Stimulated activated CD4-positive, alpha-beta T cell treated with anti-CD3 and anti-CD28 coated beads, Interleukin-4, amount 100 ng/mL, for 1 hour (primary cell): Measurements from ENCODE around the gene MTUS2.
"Not testable (repeated sequence)": the region's sequence is repeated elsewhere in the genome, so short reads cannot be mapped to it uniquely, and the experiment has no call there.

ENCODE experiments used
- DNase-seq: peaks from one replicate; pipeline ENCODE4 v3.0.0-alpha.2; 2020

Gene MTUS2

DNA sequence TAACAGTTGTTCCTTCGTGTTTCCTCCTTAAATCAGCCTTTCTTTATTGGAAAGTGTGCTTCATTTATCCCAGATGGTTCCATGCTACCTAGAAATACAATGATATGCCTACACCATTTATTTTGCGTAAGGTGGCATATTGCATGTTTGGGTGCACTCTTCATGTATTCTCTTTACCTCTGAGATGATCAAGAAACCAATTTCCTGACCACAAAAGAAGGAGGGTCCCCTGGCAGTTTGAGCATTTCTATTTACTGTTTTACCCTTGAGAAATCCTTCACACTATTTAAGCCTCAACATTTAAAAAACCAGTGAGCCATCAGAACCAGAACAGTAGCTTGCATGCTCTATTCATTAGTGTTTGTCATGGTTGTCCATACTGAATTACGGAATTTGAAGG, 354.0 kb downstream of the MTUS2 start:
- DNase-seq = no peak

DNA sequence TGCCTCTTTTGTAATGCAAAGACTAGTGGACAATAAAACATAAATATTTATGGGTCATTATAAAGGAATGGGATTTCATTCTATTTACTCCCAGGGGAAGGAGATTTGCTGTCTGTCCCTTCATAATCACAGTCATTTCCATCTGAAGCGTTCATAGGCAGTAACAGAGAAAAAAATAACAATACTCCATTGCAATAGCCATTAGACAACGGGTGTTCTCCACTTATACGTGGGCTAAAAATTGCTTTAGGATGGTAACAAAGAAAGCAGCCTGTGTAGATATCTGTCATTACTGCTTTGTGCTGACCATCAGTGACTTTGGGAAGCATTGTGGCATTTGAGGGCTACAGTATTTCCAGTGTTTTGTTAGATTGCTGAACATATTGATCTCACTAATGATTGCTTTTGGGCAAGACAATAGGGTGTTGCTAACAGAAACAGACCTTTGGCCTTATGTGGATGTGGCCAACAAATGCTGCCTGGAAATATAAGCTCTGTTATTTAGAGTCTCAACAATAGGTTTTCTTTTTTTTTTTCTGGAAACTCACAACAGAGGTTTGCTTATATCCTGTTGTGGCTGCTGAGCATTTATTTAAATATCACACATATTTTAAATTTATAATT, 355.2 kb downstream of the MTUS2 start:
- DNase-seq = no peak

DNA sequence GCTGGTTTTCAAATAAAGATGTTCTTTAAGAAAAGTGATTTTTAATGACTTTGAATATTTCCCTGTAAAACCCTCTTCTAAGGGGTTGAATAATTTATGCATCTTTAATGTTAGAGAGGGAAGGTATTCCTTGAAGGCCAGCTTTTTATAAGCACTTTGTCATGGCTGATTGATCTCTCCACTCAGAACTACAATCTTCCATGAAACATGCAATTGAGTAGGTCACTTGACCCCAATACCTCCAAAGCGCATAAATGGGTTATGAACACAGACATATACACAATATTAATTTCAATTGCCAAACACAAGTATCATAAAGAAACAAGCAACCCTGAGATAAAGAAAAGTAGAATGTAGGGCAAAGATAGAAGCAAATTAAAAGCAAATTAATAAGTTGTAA, 359.9 kb downstream of the MTUS2 start:
- DNase-seq = no peak

DNA sequence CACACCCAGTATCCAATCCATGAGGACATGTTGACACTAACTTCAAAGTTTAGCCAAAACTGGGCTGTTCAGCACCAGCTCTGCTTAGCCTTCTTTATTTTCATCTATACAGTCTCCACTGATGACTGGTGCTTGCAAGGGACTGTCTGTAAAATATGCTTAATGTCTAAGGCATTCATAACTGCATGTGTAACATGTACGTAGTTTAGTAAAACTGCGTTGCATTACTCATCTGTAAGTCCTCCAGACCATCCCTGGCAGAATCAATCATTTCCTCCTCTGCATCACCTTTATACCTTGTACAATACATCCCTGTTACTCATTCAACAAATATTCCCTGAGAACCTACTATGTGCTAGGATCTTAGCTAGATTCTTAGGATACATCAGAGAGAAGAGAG, 362.1 kb downstream of the MTUS2 start:
- no peak for DNase-seq

DNA sequence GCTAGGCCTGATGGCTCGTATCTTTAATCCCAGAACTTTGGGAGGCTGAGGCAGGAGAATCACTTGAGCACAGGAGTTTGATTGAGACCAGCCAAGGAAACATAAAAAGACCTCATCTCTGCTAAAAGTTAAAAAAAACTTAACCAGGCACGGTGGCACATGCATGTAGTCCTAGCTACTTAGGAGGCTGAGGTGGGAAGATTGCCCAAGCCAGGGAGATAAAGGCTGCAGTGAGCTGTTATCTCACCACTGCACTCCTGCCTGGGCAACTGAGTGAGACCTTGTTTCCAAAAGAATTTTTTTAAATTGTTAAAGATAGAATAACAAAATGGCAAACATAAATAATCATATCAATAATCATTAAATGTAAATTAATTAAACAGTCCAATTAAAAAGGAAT, 365.8 kb downstream of the MTUS2 start:
- no peak for DNase-seq

DNA sequence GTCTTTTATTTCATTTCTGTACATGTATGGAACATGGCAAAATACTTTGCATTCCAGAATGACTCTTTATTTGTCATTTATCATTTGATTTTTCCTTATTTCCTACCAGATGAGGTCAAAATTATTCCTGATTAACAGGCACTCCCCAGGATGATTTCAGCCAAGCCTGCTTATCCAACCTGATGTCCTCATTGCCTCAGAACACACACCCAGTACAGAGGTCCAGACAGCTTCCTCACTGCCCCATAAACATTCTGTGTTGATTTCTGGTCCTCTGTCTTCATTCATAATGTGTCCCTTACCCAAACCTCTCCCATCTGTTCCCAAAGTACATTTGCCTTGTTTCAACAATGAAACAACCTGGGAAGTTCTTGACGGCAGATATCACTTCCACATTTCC, 367.4 kb downstream of the MTUS2 start:
- DNase-seq = no peak

DNA sequence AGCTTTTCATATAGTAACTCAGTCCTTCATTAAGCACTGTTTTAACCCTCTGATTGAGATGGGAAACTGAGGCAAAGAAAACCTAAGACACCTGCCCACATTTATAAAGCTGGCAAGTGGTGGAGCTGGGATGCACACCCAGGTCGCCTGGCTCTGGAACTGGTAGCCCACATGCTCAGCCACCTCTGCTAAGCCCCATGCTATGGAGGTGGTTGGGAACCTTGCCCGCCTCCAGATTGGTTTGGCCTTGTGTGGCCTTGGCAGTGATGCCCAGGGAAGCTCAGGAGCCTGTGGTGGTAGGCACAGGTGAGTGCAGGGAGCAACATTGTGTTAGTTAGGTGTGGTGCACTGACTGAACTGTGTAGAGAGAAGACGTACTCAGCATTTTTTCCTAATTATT, 370.2 kb downstream of the MTUS2 start:
- DNase-seq = no peak

DNA sequence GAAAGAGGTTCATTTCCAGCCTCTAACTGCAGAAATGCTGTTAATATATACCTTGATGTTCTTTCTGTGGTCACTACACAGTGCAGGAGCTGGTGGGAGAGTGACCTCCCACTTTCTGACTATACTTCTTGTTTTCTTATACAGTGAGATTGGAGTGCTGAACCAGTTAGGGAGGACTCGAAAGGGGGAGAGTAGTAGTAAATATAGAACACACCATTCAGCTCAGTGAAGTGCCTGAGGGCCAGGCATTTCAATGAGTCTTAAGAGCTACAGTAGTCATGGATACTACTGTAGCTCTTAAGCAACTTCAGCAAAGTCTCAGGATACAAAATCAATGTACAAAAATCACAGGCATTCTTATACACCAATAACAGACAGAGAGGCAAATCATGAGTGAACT, 372.9 kb downstream of the MTUS2 start:
- DNase-seq = no peak

DNA sequence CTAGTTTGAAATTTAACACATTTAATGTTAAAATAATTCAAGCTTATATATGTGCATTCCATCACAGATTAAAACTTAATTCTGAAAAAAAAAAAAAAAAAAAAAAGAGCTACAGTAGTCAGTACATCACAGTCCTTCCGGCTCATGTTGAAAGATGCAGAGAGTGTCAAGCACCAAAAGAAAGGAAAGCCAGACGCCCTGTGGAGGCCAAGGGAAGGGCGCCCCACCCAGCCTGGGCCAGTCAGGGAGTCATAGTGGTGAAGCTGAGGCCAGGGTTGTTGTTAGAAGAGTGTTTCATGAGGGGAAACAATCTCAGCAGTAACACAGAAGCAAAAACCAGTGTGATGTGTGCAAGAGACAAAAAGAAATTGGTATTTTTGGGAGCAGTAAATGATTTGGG, 375.3 kb downstream of the MTUS2 start:
- DNase-seq = no peak

DNA sequence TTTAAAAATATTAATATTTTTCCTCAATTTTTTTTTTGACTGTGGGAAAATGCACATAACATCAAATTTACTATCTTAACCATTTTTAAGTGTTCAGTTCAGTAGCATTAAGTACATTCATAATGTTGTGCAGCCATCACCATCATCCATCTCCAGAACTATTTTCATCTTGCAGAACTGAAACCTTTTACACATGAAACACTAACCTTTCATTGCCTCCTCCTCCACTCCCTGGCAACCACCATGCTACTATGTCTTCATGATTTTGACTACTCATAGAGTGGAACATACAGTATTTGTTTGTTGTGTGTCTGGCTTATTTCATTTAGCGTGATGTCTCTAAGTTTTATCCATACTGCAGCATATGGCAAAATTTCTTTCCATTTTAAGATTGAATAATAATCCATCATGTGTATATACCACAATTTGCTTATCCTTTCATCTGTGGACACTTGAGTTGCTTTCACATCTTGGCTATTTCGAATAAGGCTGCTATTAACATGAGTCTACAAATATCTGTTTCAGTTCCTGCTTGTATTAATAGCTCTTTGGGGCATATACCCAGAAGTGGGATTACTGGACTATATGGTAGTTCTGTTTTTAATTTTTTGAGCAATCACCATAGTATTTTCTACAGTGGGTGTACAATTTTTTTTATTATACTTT, 376.4 kb downstream of the MTUS2 start:
- no peak for DNase-seq

DNA sequence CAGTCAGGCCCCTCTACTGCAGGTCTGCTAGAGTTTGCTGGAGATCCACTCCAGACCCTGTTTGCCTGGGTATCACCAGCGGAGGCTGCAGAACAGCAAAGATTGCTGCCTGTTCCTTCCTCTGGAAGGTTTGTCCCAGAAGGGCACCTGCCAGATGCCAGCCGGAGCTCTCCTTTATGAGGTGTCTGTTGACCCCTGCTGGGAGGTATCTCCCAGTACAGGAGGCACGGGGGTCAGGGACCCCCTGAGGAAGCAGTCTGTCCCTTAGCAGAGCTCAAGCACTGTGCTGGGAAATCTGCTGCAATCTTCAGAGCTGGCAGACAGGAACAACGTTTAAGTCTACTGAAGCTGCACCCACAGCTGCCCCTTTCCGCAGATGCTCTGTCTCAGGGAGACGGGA, 382.6 kb downstream of the MTUS2 start:
- DNase-seq = not testable (repeated sequence)

DNA sequence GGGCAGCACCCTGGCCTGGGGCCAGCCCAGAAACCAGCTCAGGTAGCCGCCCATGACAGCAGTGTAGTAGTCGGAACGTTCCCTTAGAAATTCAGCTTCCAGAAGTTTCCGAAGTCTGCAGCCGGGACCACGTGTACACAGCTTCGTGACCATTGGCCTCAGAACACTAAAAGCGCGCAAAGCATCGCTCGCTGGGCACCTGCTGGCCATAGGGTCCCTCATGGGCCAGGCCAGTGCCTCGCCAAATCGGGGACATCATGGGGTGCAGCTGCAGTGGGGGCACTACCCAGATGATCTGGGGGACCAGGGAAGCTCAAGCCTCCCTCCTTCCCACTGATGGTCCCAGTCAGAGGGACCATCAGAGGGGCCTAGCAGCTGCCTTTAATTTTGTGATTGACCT, 384.5 kb downstream of the MTUS2 start:
- DNase-seq = no peak

DNA sequence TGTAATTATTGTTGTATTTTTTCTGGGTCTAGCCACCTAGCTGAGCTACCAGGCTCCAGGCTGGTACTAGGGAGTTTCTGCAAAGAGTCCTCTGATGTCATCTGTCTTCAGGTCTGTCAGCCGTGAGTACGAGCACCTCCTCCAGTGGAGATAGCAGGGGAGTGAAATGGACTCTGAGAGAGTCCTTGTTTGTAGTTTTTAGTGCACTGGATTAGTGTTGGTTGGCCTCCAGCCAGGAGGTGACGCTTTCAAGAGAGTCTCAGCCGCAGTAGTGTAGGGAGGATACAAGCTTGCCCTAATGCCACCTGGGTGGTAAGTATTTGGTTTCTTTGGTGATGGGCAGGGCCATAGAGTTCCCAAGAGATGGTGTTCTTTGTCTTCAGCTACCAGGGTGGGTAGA, 390.5 kb downstream of the MTUS2 start:
- no peak for DNase-seq

DNA sequence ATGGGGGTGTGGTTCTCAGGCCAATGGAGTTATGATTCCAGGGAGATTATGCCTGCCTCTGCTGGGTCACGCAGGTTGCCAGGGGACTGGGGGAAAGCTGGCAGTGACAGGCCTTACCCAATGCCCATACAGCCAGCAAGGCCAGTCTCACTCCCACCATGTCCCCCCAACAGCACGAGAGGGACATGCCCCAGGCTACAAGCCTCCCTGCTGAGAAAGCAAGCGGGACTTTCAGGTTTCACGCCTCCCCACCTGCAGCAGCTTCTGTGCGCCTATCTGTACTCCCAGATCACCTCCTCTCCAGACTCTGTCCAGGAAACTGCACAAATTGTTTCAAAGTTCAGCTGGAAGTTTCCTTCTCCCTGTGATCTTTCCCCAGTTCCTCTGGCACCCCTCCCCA, 391.0 kb downstream of the MTUS2 start:
- DNase-seq = not testable (repeated sequence)

DNA sequence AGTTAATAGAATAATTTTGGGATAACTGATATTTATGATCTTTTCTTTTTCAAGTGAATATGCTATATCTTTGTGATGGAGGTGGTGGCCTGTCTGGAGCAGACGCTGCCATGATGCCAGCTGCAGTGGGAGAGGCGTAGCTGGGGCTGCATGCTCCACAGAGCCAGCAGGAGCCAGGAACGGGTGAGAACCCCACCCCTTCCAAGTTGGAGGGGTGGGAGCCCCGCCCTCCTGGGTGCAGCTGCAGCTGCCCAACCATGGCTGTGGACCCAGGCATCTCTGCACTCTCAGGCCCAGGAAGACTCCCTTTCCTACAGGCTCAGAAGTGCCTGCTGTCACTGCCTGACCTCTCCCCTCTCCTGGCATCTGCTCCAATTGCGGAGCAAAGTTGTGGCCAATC, 402.3 kb downstream of the MTUS2 start:
- DNase-seq = no peak

DNA sequence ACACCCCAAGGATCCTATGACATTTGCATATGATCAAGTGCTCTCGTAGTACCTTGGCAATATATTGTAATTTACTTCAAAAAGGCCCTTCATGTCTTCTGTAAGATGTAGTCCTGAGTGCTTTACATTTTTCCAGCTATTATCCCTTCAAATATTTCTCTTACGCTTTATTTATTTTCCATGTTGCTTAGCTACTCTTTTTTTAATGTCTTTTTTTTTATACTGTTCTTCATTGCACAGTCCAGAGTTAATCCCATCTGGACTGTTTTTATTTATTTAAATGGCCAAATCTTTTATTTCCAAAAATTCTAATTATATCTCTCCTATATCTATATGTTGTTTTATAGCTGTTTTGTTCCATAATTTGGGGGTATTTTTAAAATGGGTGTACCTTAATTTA, 404.1 kb downstream of the MTUS2 start:
- DNase-seq = no peak

DNA sequence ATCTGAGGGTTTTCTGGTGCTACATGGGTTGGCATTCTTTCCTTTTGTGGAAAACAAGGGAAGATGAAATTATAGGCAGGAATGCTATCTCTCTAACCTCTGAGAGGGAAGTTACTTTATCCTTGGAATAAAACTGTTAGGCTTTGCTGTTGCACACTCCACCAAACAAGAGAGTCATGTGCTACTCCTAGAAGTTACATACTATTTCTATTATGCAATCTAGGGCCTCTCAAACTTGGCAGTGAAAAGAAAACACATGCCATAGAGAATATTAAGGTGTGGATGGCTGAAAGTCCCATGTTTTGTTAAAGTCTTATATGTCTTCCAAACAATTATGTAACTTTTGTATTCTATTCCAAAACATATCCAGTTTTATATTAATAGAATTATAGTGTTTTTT, 407.4 kb downstream of the MTUS2 start:
- no peak for DNase-seq

DNA sequence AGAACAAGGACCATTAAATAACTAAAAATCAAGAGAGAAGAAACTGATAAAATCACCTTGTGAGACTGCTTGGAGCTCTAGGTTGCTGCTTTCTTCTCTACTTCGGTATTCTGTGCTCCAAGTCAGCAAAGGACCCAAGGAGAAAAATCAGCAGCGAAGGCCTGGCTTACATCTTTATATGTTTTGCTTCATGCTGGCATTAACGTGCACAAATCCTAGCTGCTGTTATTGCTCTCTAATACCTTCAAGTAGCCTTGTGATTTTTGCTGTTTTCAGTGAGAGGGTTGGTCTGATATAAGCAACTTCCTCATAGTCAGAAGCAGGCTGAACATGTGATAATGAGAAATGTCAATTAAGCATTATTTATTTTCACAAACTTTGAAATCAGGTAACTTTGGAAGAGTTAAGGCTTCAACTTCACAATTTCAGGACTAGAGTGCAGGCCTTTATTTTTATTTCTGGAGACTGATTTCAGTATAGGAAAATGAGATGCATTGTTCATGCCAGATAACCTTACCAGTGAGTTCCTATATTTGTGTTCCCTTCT, 410.2 kb downstream of the MTUS2 start:
- DNase-seq = no peak

DNA sequence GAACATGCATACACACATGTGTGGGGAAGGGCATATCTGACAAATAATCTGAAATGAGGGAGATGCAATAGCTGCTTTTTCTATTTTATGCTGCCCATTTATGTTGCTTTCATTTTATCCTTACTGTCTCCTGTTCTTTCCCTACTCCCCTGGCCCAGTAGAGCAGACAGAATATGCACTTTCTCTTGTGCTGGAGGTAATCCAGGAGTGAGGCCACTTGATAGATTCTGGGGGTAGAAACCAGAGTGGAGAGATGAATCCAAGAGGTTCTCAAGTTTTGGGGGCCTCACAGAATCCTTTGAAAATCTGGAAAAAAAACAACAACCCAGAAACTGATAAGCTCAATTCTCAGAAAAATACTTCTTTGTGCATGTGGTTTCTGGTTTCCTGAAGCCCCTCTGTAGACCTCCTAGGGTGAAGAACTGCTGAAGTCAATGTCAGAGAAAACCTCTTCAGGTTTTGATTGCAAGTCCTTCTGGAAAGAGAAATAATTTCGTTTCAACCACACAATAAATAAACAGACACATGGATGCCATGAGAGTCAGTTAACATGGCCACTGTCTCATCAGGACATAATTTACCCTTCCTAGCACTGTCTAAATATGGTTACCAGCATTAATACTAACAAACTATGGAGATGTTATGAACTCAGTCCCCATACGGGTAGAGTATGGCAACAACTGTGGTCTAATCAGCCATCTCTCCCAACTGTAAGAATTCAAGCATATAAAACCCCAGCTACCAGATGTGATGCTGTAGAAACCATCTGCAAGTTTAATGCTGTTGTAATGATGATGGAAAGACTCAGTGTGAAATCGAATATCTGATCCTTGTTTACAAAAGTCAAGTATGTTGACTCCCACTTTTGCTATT, 419.8 kb downstream of the MTUS2 start:
- DNase-seq = no peak

DNA sequence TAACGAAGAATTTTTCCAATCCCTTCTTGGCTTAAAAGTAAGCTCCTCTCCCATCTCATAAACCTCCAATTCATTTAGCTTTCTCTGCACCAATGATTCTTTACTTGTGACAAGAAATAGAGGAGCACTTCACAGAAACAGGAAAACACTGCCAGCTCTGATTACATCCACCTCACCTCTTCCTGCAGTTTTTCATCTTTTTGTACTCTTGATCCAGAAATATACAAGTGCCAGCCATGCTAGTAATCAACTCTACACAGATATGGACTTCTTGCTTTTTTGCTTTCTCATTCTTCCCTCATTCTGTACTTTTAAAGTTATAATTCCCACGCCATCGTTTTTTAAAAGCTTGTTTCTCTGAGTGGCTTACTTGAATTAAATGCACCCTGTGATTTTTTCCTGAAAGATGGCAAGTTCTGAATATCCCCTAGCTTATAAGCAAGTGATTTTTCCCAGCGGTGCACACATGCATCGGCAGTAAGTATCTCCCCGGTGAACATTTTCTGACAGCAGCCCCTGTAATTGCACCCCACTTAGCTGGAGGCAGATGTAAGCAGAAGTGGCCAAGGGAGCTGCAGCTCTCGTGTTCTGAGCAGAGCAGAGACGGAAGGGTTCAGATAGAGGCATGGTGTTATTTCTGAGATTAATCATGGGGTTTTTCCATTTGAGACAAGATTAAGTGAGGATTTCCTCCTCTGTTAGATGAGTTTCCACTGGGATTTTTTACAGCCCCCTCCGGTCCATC, 434.7 kb downstream of the MTUS2 start:
- no peak for DNase-seq

DNA sequence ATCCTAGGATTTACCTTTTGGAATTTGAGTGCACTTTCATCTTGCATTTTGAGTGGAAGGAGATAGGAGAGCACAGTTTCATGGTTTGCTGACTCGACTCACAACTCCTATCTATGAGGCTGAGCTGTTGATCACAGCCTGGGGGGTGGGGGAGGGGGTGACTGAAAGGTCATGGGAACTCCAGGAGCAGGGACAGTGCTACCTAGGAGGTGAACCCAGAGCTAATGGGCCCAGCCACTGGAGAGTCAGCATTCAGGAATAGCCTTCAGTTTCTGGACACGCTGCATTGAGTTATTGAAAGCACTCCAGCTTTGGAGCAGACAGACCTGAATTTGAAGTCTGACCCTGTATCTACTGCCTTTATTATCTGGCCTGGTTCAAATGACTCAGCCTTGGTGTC, 435.4 kb downstream of the MTUS2 start:
- no peak for DNase-seq

DNA sequence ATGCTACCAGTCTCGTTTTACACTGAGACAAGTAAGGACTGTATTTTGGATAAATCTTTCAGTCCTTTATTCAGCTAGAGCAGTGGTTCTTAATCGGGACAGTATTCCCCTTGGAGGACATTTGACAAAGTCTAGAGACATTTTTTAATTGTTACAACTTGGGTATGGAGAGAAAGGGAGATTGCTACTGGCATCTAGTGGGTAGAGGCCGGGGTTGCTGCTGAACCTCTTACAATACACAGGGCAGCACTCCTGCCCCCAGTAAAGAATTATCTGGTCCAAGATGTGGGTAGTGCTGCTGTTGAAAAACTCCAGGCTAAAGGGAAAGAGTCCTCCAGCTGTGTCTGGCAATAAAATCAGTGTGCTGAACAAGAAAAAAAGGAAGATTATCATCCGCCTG, 440.5 kb downstream of the MTUS2 start:
- no peak for DNase-seq

DNA sequence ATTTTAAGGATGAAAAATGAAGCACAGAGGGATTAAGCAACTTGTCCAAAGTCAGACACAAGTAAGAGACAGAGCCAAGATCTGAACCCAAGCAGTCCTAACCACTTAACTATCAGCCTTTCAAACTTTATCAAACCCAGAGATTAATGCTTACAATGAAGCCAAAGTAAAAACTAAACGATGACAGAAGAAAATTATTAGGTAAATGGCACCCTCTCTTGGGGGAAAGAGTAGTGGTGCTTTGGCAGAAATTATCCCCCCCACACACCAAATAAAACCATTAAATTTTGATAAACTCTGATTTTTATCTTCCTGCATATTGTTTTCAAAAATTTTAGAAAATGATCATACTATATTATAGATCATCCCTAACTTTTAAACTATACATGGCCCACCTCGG, 446.1 kb downstream of the MTUS2 start:
- DNase-seq = no peak
